Neutrophil (primary cell): ENCODE results near the gene HEYL.

Experiments
- H3K27ac ChIP-seq: fragments of 200-600 bp; sonication (generic); 2 replicates; pipeline ENCODE4 v1.5.1; 2016; ENCODE audit warnings: mild to moderate bottlenecking, moderate library complexity
- H3K27me3 ChIP-seq: fragments of 200-600 bp; sonication (generic); 2 replicates; pipeline ENCODE4 v1.6.0; 2016; ENCODE audit warnings: mild to moderate bottlenecking
- H3K36me3 ChIP-seq: fragments of 200-600 bp; sonication (generic); 2 replicates; pipeline ENCODE4 v1.5.1; 2017
- H3K4me1 ChIP-seq, 2 experiments: fragments of 200-600 bp in 1 of 2; sonication (generic) in 1 of 2; 1 replicate in 1 of 2; 2 replicates in 1 of 2; pipeline versions ENCODE4 v1.5.1 to v1.6.1; 2013 to 2016; ENCODE audit warnings: low read depth in 1 of 2, low read length in 1 of 2, mild to moderate bottlenecking in 1 of 2, moderate library complexity in 1 of 2; ENCODE audit not compliant: control insufficient read depth in 1 of 2, insufficient read depth in 1 of 2
- H3K4me3 ChIP-seq, 2 experiments: fragments of 200-600 bp in 1 of 2; sonication (generic) in 1 of 2; 1 replicate in 1 of 2; 2 replicates in 1 of 2; pipeline ENCODE4 v1.5.1; 2013 to 2016; ENCODE audit warnings: low read depth in 1 of 2, low read length in 1 of 2, mild to moderate bottlenecking in 1 of 2, moderate library complexity in 1 of 2
- H3K9me3 ChIP-seq: fragments of 200-600 bp; sonication (generic); 2 replicates; pipeline ENCODE4 v1.5.1; 2016
- TF ChIP-seq, protein P1 (sequence below): fragments of 200-600 bp; sonication (generic); IDR thresholded peaks from 2 replicates; pipeline ENCODE4 v1.5.1; 2016; ENCODE audit warnings: antibody characterized with exemption

Gene HEYL

DNA sequence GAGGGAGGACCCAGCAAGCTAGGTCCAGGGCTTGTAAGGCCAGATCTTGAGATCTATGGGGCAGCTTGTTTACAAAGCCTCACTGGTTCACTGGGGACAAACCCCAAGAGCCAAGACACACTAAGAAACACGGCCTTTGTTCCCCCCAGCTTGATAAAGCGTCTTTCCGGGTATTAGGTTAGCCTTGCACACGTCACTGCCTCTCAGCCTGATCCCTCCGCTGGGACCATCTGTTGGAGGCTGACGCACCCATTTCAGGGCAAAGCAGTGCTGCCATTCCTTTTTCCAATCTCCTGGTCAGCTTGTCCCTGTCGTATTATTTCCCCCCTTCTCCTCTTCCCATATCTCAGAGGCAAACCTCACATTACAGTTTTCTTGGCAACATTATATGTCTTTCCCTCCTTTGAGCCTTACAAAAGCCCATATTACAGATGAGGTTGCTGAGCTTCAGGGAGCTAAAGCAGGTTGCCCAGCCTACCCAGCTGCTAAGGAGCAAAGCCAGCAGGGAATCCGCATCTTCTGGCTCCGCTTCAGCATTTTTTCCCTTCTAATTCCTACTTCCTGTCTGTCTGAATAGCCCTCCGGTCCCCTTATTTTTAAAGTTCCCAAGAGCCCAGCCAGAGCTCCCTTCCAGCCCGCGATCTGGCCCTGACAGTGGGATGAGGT is 4.1 kb downstream of the HEYL start:
- Histone ChIP-seq H3K27me3 (peaks cover 50% of the 10 kb centered on the region), H3K36me3 (no peaks in the 10 kb centered on the region), H3K27ac (no peak overlapping the region), H3K4me3 (no peak overlapping the region), H3K9me3 (no peaks in the 10 kb centered on the region), H3K4me1 (peaks cover 2 to 11% of the 10 kb centered on the region in 2 experiments)
- TF ChIP-seq, protein P1, sequence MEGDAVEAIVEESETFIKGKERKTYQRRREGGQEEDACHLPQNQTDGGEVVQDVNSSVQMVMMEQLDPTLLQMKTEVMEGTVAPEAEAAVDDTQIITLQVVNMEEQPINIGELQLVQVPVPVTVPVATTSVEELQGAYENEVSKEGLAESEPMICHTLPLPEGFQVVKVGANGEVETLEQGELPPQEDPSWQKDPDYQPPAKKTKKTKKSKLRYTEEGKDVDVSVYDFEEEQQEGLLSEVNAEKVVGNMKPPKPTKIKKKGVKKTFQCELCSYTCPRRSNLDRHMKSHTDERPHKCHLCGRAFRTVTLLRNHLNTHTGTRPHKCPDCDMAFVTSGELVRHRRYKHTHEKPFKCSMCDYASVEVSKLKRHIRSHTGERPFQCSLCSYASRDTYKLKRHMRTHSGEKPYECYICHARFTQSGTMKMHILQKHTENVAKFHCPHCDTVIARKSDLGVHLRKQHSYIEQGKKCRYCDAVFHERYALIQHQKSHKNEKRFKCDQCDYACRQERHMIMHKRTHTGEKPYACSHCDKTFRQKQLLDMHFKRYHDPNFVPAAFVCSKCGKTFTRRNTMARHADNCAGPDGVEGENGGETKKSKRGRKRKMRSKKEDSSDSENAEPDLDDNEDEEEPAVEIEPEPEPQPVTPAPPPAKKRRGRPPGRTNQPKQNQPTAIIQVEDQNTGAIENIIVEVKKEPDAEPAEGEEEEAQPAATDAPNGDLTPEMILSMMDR: no peak

DNA sequence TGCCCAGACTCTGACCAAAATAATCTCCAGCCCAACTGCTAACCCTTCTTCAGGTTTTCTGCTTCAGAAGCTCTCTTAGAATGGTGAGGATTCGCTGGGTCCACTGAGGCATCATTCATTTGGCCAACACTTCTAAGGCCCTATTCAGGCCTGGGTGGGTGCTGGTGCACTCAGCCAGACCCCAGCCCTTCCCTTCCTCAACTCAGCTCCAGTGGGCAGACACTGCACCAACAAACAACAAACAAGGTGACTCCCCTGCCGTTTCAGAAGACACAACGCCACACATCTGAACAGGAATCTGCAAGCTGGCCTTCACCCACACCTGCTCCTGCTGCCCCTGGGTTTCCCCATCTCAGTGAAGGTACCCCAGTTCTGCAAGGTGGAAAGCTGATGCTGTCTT is 6.0 kb downstream of the HEYL start:
- H3K36me3 ChIP-seq: no peaks in the 10 kb centered on the region
- no peaks in the 10 kb centered on the region for H3K4me1 ChIP-seq
- H3K4me3 ChIP-seq: no peak overlapping the region
- no peak overlapping the region for H3K27ac ChIP-seq
- TF ChIP-seq, protein P1: no peak
- H3K27me3 ChIP-seq: peaks cover 31% of the 10 kb centered on the region
- no peaks in the 10 kb centered on the region for H3K9me3 ChIP-seq

DNA sequence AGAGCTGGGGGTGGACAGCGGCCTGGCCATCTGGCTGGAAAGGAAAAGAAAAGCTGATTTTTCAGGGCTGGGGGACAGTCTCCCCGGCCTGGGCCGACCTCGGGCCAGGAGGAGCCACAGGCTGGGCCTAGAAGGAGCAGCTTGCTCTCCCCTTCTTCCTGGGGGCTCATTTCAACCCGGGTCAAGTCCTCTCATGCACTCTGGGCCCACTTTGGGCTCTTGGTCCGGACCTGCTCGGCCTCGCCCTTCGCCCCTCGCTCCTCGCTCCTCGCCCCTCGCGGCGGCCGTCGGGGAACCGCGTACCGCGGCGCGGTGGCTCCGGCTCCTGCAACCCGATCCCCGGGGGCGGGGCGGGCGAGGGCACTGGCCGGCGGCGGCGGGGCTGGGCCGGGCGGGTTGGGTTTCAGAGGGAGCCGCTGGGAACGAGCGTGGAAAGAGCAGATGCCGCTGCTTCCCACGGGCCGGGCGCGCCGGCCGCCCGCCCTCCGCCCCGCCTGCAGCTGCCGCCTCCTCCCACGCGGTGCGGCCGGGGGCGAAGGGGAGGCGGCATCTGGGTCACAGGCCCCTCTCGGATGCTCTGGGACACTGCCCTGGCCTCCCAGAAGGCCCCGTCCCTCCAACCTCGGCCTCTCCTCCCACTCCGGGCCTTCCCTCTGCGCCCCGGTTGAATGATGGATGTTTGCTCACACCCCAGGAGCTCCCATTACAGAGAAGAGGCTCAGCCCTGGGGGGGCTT is 6.6 kb downstream of the HEYL start:
- no peaks in the 10 kb centered on the region for H3K4me1 ChIP-seq
- H3K36me3 ChIP-seq: no peaks in the 10 kb centered on the region
- H3K27me3 ChIP-seq: peaks cover 25% of the 10 kb centered on the region
- H3K9me3 ChIP-seq: no peaks in the 10 kb centered on the region
- H3K4me3 ChIP-seq: no peak overlapping the region
- TF ChIP-seq, protein P1: no peak
- no peak overlapping the region for H3K27ac ChIP-seq

DNA sequence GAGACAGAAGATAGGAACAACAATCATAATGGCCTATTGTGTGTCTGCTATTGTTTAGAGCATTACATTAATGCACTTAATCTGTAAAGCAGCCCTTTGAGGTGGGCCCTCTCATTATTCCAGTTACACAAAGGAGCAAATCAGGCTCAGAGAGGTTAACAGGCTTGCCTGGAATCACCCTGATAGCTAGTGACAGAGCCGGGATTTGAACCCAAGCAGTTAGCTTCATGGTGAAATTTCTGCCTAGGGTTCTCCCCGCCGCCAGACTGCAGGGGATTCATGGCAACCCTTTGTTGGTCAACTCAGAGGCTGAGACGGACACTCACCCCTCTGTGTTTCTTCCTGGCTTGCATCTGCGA is 7.1 kb downstream of the HEYL start:
- Histone ChIP-seq H3K9me3 (no peaks in the 10 kb centered on the region), H3K27me3 (peaks cover 19% of the 10 kb centered on the region), H3K27ac (no peak overlapping the region), H3K36me3 (no peaks in the 10 kb centered on the region), H3K4me3 (no peak overlapping the region), H3K4me1 (no peaks in the 10 kb centered on the region)
- TF ChIP-seq, protein P1: no peak

DNA sequence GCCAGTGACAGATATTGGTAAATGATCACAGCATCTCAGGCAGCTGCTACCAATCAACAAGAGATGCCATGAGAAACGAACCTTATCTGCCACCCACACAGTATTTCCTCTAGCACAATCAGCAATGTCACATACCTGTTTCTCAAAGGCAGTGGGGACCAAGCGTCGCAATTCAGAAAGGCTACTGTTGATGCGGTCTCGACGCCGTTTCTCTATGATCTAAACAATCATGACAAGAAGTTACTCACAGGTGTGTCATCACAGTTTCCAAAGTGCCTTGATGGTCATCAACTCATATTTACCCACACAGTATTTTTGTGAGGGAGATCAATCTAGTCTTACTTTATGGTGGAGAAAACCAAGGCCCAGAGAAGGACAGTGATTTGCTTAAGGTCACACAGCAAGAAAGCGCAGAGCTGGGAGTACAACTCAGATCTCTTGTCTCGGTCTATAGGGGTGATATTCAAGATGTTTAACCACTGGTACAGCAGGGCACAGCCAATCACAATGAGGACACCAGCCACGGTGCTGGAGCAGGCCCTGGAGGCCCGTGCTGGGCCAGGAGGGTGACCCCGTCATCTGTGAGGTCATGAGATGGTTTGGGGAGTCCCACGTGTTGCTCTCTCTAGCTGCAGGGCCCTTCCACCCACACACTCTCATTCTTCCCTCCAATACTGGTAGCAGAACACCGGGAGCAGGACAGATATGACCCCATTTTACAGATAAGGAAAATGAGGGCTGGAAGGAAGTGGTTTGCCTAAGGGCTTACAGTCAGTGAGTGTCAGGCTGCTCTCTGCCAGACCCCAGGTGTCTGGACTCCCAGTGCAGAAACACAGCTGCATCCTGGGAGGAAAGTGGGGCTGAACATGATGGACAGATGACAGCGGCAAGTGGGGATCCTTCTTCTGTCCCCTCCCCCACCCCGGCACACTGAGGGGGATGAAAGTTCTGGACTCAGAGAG is 7.8 kb downstream of the HEYL start:
- H3K27ac ChIP-seq: no peak overlapping the region
- no peaks in the 10 kb centered on the region for H3K36me3 ChIP-seq
- H3K4me1 ChIP-seq: no peaks in the 10 kb centered on the region
- H3K9me3 ChIP-seq: no peaks in the 10 kb centered on the region
- no peak overlapping the region for H3K4me3 ChIP-seq
- TF ChIP-seq, protein P1: no peak
- H3K27me3 ChIP-seq: peaks cover 13% of the 10 kb centered on the region
